Prostate gland (tissue), 2 donors: Measurements from ENCODE around the gene IBSP. TPM values are rescaled to one million over a fixed set of nuclear protein-coding genes. Genes with fewer than 3 reads are reported as not detected.

Source experiments
- DNase-seq: peaks from one replicate; pipeline ENCODE4 v3.0.0-alpha.2; 2019; ENCODE audit warnings: low spot score
- H3K27ac ChIP-seq, 2 donors: fragments of 200-600 bp; sonication (generic); 2 replicates each; pipeline ENCODE4 v1.5.1; 2017 to 2019
- H3K27me3 ChIP-seq: fragments of 200-600 bp; sonication (generic); replicated peaks from 2 replicates; pipeline ENCODE4 v1.5.1; 2019; ENCODE audit not compliant: insufficient read depth
- H3K36me3 ChIP-seq, 2 donors: fragments of 200-600 bp; sonication (generic); 1 replicate in 1 of 2; 2 replicates in 1 of 2; pipeline versions ENCODE4 v1.5.1 to v1.8.1; 2017 to 2019
- H3K4me1 ChIP-seq: fragments of 200-600 bp; sonication (generic); replicated peaks from 2 replicates; pipeline ENCODE4 v1.5.1; 2019
- H3K4me3 ChIP-seq, 2 donors: fragments of 200-600 bp; sonication (generic); 2 replicates each; pipeline ENCODE4 v1.5.1; 2017 to 2019
- H3K9me3 ChIP-seq: fragments of 200-600 bp; sonication (generic); 2 replicates; pipeline ENCODE4 v1.5.1; 2017
- CTCF ChIP-seq, 4 experiments: fragments of 200-600 bp in 2 of 4; fragments of 450-650 bp in 2 of 4; sonication (generic) in 2 of 4; IDR thresholded peaks; 1 replicate in 3 of 4; 2 replicates in 1 of 4; pipeline ENCODE4 v1.5.1; 2016 to 2019; ENCODE audit warnings: antibody characterized with exemption in 4 of 4, mild to moderate bottlenecking in 2 of 4, moderate library complexity in 2 of 4
- POLR2A ChIP-seq: fragments of 450-650 bp; IDR thresholded peaks from one replicate; pipeline ENCODE4 v1.6.1; 2016; ENCODE audit warnings: antibody characterized with exemption, mild to moderate bottlenecking
- POLR2AphosphoS5 ChIP-seq: sonication (generic); formaldehyde crosslinking; IDR thresholded peaks from one replicate; pipeline ENCODE4 v1.6.1; 2017; ENCODE audit warnings: antibody characterized with exemption
- WGBS: methylation state at CpG from one replicate; pipeline ENCODE4 v1.1.5; 2018; 5-methylcytosine and 5-hydroxymethylcytosine counted together
- intact Hi-C: fragments of 100-400 bp; cut with DNase I; formaldehyde crosslinking; loops from one replicate; pipeline ENCODE4 v1.14.2; 2022
- total RNA-seq, 2 donors: library from RNA; depleted of rRNA; stranded (reverse); fragments of >200 nt; gene quantifications; one replicate each; pipeline ENCODE4 v1.1.0, GENCODE V29; 2016

The IBSP gene
- total RNA-seq, 2 donors from 2014 or later = not detected

DNA sequence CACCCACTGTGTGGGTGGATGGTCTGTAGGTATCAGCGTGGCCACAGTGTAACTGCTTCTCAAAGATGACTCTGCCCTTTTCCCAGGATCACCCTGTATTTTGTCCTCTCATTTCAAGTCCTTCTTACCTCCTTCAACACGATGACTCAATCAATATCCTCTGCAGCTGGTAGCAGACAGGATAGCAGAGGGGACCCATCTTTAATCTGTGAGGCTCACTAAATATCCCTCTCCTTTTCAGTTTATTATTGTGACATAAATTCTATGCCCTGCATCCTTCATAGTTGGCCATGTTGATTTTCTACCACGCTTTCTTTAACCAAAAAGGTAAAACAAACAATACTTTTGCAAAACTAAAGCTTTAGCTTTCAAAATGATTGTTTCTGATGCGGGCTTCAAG, 23.8 kb downstream of the IBSP start:
- Histone ChIP-seq H3K9me3 (no peaks in the 10 kb centered on the region), H3K4me3 (no peak overlapping the region), H3K36me3 (no peaks in the 10 kb centered on the region), H3K27me3 (no peaks in the 10 kb centered on the region), H3K4me1 (no peaks in the 10 kb centered on the region), H3K27ac (no peak overlapping the region)
- DNase-seq = no peak
- WGBS = 76% methylated on average over 4 of the region's 4 CpGs
- intact Hi-C loops = no loop called here
- TF ChIP-seq POLR2AphosphoS5 (no peak), CTCF (IDR thresholded peaks at IDR 0.05) (no peak), POLR2A (no peak)

DNA sequence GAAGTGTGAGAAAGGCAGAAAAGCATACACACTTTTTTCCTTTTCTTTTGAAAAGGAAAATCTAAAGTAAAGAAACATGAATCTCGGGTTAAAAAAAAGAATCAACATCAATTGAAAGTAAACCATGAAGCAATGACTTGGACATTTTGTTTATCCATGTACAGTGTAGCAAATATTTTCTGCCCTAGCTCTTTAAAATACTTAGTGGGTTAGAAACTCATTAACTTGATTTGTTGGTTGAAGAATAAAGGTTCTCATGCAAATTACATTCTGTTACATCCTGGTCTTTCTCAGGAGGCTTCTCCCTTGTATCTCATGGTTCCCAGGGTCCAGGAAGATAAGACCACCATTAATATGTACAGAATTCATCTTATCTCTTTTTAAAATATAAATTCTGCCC, 24.4 kb downstream of the IBSP start:
- H3K4me1 ChIP-seq = no peaks in the 10 kb centered on the region
- intact Hi-C loops = no loop called here
- 55% methylated on average over 1 of the region's 1 CpG for WGBS

DNA sequence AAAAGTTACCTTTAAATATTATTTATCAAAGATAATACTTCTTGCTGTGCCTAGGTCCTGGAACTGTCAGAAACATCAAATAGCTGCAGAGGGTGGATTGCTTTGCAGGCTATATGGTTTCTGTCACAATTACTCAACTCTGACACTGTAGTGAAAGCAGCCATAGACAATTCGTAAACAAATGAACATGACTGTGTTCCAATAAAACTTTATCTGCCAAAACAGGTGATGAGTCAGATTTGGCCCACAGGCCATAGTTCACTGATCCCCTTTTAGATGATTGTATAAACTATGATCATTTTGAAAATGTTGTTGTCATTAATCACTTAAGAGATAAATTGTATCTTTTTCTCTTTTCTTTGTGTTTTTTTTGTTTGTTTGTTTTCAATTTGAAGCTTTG, 25.0 kb downstream of the IBSP start:
- no peaks in the 10 kb centered on the region for H3K27me3 ChIP-seq
- no peak overlapping the region for H3K4me3 ChIP-seq
- H3K36me3 ChIP-seq = no peaks in the 10 kb centered on the region
- no peak for DNase-seq
- TF ChIP-seq CTCF (IDR thresholded peaks at IDR 0.05) = no peak
- TF ChIP-seq POLR2A = no peak
- no peak for TF ChIP-seq POLR2AphosphoS5
- H3K4me1 ChIP-seq = no peaks in the 10 kb centered on the region
- 83% methylated on average over 1 of the region's 1 CpG for WGBS
- no peak overlapping the region for H3K27ac ChIP-seq
- no peaks in the 10 kb centered on the region for H3K9me3 ChIP-seq
- intact Hi-C loops = no loop called here

More for the DNA sequence above, 24.4 kb downstream of the IBSP start:
- DNase-seq = no peak
- Histone ChIP-seq H3K27ac (no peak overlapping the region), H3K9me3 (no peaks in the 10 kb centered on the region), H3K36me3 (no peaks in the 10 kb centered on the region), H3K4me3 (no peak overlapping the region), H3K27me3 (no peaks in the 10 kb centered on the region)
- no peak for TF ChIP-seq POLR2AphosphoS5
- no peak for TF ChIP-seq POLR2A
- no peak for TF ChIP-seq CTCF (IDR thresholded peaks at IDR 0.05)

DNA sequence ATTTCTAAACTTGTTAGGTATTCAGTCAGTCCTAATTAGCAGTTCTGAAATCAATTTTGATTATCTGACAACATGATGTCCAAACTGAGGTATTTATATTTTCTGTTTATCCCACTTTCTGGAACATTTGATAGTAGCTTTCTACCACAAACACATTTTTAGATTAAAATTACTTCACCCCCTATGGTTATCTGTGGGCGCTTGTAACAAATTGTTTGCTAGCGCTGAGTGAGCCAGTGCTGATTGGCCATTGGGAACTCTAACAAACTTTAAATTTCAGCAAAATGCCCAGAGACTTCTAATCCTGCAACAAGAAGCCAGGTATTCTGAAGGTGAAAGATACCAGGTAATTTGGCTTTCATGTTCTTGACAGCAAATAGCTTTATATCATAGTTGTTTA, 33.3 kb downstream of the IBSP start, which contains the start of gene MEPE:
Gene MEPE, plus strand, starts transcription at position 301 of the 400 bp plus-strand sequence. CDS start 1,746 bp downstream, outside the sequence.
- H3K9me3 ChIP-seq = no peaks in the 10 kb centered on the region

More for the DNA sequence above, 33.3 kb downstream of the IBSP start, which contains the start of gene MEPE:
- no peaks in the 10 kb centered on the region for H3K4me1 ChIP-seq
- H3K27ac ChIP-seq = no peak within 1 kb of the TSS
- 98% methylated on average over 2 of the region's 2 CpGs for WGBS
- intact Hi-C loops = loop anchor here (10.0 kb wide), 1 partner anchor 368 kb away; no protein-coding TSS in a partner anchor
- no peak for DNase-seq
- no peak for TF ChIP-seq POLR2AphosphoS5
- no peak for TF ChIP-seq CTCF (IDR thresholded peaks at IDR 0.05)
- no peak for TF ChIP-seq POLR2A
- no peaks in the 10 kb centered on the region for H3K27me3 ChIP-seq
- no peak within 1 kb of the TSS for H3K4me3 ChIP-seq
- H3K36me3 ChIP-seq = no peaks in the 10 kb centered on the region
